GM12864 (cell line): ENCODE data around the gene SUGCT.

ENCODE experiments used
- DNase-seq: peaks from one replicate; pipeline ENCODE4 v3.0.0-alpha.2; 2011; ENCODE audit warnings: low read depth
- H3K4me3 ChIP-seq: 2 replicates; pipeline ENCODE4 v1.5.1; 2011; ENCODE audit warnings: mild to moderate bottlenecking, low read depth, low read length, control low read depth
- TF ChIP-seq, protein P1 (sequence below): IDR thresholded peaks from 2 replicates; pipeline ENCODE4 v1.5.1; 2011; ENCODE audit warnings: low read depth, mild to moderate bottlenecking, moderate library complexity, low read length, control low read depth, inconsistent platforms; ENCODE audit errors: missing control alignments

Gene SUGCT

DNA sequence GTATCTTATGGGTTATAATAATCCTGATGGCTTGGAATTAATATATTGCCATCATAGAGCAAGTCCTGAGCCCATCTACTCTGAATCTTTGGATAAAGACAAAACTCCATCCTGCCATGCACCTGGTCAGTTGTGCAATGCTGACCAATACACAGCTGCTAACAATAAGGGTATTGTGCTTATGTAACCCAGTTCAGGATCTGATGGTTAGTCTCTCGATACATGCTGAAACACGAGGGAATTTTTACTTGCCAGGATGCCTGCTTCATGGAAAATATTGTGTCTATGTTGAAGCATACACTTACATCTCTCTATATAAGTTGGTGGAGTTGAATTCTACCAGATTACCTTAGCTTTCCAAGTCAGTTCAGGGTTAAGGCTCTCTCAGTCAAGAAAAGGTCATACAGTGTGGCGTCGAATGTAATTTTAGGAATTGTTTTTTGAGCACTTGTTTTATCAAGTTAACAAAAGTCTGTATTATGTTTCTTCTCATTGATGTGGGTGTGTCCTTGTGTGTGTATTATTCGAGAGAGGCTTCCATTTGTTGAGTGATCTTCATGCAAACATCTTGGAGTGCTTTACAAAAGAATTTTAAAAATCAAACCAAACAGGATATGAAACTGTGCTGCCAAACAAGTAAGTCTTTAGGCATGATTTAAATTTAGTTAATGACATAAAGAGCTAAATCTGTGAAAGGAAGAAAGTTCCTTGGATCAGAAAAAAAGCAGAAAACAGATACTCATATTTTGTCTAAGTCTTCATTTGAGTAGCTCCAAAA, 449.1 kb downstream of the SUGCT start:
- TF ChIP-seq, protein P1, sequence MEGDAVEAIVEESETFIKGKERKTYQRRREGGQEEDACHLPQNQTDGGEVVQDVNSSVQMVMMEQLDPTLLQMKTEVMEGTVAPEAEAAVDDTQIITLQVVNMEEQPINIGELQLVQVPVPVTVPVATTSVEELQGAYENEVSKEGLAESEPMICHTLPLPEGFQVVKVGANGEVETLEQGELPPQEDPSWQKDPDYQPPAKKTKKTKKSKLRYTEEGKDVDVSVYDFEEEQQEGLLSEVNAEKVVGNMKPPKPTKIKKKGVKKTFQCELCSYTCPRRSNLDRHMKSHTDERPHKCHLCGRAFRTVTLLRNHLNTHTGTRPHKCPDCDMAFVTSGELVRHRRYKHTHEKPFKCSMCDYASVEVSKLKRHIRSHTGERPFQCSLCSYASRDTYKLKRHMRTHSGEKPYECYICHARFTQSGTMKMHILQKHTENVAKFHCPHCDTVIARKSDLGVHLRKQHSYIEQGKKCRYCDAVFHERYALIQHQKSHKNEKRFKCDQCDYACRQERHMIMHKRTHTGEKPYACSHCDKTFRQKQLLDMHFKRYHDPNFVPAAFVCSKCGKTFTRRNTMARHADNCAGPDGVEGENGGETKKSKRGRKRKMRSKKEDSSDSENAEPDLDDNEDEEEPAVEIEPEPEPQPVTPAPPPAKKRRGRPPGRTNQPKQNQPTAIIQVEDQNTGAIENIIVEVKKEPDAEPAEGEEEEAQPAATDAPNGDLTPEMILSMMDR: no peak
- H3K4me3 ChIP-seq: no peak overlapping the region
- no peak for DNase-seq

DNA sequence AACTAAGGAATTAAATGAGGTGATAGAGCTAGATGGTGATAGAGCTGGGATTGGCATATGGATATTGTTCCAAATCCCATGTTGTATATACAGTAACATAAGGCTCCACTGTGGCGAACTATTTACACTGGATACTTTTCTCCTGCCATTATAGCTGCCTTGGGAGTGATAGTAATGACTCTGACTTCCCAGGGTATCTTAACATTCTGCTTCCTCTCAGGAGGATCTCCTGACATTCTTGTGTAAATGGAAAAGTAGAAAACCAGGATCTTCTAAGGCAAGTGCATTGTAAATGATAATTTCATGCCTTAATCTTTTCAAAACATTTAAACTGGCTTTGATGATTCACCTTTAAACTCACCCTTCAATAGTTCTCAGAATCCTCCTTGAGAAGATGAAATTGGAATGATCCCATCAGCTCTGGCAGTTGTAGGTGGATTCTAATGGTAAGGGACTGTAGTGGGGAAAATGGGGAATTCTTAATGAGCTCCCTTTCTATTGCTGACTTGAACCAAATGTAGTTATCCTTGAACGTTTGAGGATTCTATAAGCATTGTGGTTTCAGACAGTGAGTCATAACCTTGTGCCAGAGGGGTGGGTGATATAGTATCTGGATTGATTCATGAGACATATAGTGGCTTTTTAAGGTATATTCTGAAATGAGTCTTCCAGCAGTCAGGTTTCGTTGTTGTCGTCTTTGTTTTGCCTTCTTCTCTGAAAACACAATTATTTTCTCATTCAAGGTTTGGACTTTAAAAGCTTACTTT, 450.0 kb downstream of the SUGCT start:
- TF ChIP-seq, protein P1: no peak
- no peak for DNase-seq
- H3K4me3 ChIP-seq: no peak overlapping the region

DNA sequence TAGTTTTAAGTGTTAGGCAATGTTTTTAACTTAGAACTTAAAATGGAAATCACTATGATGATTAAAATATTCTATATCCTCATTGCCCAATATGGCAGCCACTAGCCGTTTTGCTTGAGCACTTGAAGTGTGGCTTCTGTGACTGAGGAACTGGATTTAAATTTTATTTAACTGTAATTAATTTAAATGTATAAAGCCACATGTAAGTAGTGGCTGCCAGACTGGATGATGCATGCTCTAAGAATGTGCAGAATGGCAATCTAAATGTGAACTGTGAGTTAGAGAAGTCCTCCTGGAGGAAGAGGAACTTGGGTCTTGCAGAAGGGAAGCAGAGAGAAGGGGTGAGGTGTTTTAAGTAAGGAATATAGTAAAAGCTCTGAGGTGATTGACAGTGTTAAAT, 451.4 kb downstream of the SUGCT start:
- TF ChIP-seq, protein P1: no peak
- no peak for DNase-seq
- no peak overlapping the region for H3K4me3 ChIP-seq

DNA sequence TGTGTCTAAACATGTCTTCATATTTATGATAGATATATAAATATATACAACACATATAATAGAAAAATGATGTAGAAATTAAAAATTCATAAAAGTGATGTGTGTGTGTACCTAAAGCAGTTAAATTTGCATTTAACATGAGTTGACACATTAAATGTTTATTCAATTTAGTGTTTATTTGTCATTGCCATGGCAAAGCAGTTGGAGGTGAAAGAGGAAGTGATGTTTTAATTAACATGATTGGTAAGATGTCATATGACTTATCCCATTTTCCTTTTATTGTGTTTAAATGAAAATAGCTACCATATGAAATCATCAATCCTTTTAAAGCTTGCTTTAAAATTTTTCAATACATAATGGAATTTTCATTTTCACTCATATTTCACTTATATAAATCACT, 452.6 kb downstream of the SUGCT start:
- no peak overlapping the region for H3K4me3 ChIP-seq
- TF ChIP-seq, protein P1: no peak
- no peak for DNase-seq

DNA sequence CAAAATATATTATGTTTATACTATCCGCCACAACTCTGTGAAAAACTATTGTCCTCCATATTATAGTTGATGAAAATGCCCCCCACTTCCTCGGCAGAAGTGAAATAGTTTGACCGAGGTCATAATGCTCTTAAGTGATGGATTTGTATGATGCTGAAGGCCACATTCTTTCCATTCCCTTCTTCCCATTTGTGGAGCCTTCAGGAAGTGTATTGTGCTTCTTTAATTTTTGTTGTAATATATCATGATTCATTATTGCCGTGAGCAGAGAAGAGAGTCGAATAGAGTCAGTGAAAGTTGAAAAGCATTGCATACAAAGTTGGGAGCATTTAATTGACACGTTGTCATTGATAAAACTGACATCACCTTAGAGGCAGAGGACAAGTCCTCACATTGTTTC, 460.3 kb downstream of the SUGCT start:
- no peak for DNase-seq
- TF ChIP-seq, protein P1: no peak
- no peak overlapping the region for H3K4me3 ChIP-seq

DNA sequence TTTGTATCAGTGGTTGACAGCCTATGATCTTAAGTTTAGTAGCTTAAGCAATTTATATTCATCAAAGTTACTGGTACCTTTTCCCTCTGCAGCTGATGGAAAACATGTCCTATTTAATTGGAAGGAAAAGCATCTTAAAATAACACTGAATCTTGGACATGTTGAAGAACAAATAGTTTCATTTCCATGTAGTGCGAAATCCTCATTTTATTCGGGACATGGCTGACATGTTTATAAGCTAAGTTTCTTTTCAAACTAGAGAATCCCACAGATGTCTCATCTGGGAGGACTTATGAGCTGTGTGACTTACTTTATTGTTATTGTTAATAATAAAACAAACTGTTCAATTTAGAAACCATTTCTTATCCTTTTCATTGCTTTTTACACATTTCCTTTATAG, 461.0 kb downstream of the SUGCT start:
- TF ChIP-seq, protein P1: no peak
- no peak overlapping the region for H3K4me3 ChIP-seq
- DNase-seq: no peak
